HFFc6 (cell line): Measurements from ENCODE around the gene ATF6. TPM values are rescaled to one million over a fixed set of nuclear protein-coding genes. Genes with fewer than 3 reads are reported as not detected.

Source experiments
- DNase-seq: peaks from one replicate; pipeline ENCODE4 v3.0.0-alpha.2; 2018
- H3K27ac Mint-ChIP-seq: 2 replicates; pipeline ENCODE4 v1.8.0; 2020; ENCODE audit warnings: mild to moderate bottlenecking, mixed read lengths
- H3K27me3 Mint-ChIP-seq: 2 replicates; pipeline ENCODE4 v1.8.0; 2021; ENCODE audit warnings: mild to moderate bottlenecking, moderate library complexity, mixed read lengths; ENCODE audit not compliant: insufficient read depth
- H3K36me3 Mint-ChIP-seq: 2 replicates; pipeline ENCODE4 v1.8.0; 2021; ENCODE audit warnings: low read depth, mixed read lengths
- H3K4me1 Mint-ChIP-seq: 2 replicates; pipeline ENCODE4 v1.8.0; 2020; ENCODE audit warnings: low read depth, mixed read lengths
- H3K4me3 Mint-ChIP-seq: 2 replicates; pipeline ENCODE4 v1.8.0; 2020; ENCODE audit warnings: mild to moderate bottlenecking, moderate library complexity, mixed read lengths
- H3K9me3 Mint-ChIP-seq: 2 replicates; pipeline ENCODE4 v1.8.0; 2020; ENCODE audit warnings: mild to moderate bottlenecking, mixed read lengths
- total RNA-seq, 6 experiments: library from RNA; stranded (reverse); fragmentation: NEBNext Ultra II Directional; extraction: Animal tissue kit (Norgen Biotek cat#: 25700); gene quantifications; 2 replicates in 1 of 6; 3 replicates in 5 of 6; pipeline ENCODE4 v1.2.3, GENCODE V29; 2021
- TF ChIP-seq, protein P1 (sequence below): fragments of 200-600 bp; sonication (generic); IDR thresholded peaks from 2 replicates; pipeline ENCODE4 v1.5.0; 2021; ENCODE audit warnings: antibody characterized with exemption, mild to moderate bottlenecking

The ATF6 gene
- total RNA-seq, 6 experiments from 2014 or later: 23.7 to 29.9 (median 27.6) TPM

GRCh38 chr1:161950377-161950776 lies 184.3 kb downstream of the ATF6 start:
- no peak overlapping the region for H3K27ac Mint-ChIP-seq
- no peak overlapping the region for H3K4me3 Mint-ChIP-seq
- no peaks in the 10 kb centered on the region for H3K27me3 Mint-ChIP-seq
- no peaks in the 10 kb centered on the region for H3K9me3 Mint-ChIP-seq
- peaks cover 51% of the 10 kb centered on the region for H3K4me1 Mint-ChIP-seq
- TF ChIP-seq, protein P1, sequence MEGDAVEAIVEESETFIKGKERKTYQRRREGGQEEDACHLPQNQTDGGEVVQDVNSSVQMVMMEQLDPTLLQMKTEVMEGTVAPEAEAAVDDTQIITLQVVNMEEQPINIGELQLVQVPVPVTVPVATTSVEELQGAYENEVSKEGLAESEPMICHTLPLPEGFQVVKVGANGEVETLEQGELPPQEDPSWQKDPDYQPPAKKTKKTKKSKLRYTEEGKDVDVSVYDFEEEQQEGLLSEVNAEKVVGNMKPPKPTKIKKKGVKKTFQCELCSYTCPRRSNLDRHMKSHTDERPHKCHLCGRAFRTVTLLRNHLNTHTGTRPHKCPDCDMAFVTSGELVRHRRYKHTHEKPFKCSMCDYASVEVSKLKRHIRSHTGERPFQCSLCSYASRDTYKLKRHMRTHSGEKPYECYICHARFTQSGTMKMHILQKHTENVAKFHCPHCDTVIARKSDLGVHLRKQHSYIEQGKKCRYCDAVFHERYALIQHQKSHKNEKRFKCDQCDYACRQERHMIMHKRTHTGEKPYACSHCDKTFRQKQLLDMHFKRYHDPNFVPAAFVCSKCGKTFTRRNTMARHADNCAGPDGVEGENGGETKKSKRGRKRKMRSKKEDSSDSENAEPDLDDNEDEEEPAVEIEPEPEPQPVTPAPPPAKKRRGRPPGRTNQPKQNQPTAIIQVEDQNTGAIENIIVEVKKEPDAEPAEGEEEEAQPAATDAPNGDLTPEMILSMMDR: no peak
- no peak for DNase-seq
- peaks cover 4% of the 10 kb centered on the region; the same call in 1 of the 2 replicates for H3K36me3 Mint-ChIP-seq

GRCh38 chr1:161951646-161952045 lies 185.5 kb downstream of the ATF6 start:
- Mint-ChIP-seq H3K4me1 (peaks cover 51% of the 10 kb centered on the region), H3K9me3 (no peaks in the 10 kb centered on the region), H3K27ac (no peak overlapping the region)

GRCh38 chr1:161952607-161953172 lies 186.6 kb downstream of the ATF6 start:
- TF ChIP-seq, protein P1: no peak
- H3K4me3 Mint-ChIP-seq: no peak overlapping the region
- no peaks in the 10 kb centered on the region for H3K9me3 Mint-ChIP-seq
- H3K27me3 Mint-ChIP-seq: no peaks in the 10 kb centered on the region
- no peaks in the 10 kb centered on the region for H3K36me3 Mint-ChIP-seq
- no peak for DNase-seq
- H3K4me1 Mint-ChIP-seq: peaks cover 56% of the 10 kb centered on the region
- no peak overlapping the region for H3K27ac Mint-ChIP-seq

More at GRCh38 chr1:161951646-161952045, 185.5 kb downstream of the ATF6 start:
- TF ChIP-seq, protein P1: no peak
- Mint-ChIP-seq H3K36me3 (peaks cover 4% of the 10 kb centered on the region; the same call in 1 of the 2 replicates), H3K27me3 (no peaks in the 10 kb centered on the region), H3K4me3 (no peak overlapping the region)
- DNase-seq: no peak

GRCh38 chr1:161953256-161953920 lies 187.3 kb downstream of the ATF6 start:
- H3K4me3 Mint-ChIP-seq: no peak overlapping the region
- no peak for DNase-seq
- H3K27me3 Mint-ChIP-seq: no peaks in the 10 kb centered on the region
- H3K36me3 Mint-ChIP-seq: no peaks in the 10 kb centered on the region
- TF ChIP-seq, protein P1: no peak
- no peaks in the 10 kb centered on the region for H3K9me3 Mint-ChIP-seq
- H3K4me1 Mint-ChIP-seq: peaks cover 62% of the 10 kb centered on the region
- no peak overlapping the region; the same call in 1 of the 2 replicates for H3K27ac Mint-ChIP-seq

DNA sequence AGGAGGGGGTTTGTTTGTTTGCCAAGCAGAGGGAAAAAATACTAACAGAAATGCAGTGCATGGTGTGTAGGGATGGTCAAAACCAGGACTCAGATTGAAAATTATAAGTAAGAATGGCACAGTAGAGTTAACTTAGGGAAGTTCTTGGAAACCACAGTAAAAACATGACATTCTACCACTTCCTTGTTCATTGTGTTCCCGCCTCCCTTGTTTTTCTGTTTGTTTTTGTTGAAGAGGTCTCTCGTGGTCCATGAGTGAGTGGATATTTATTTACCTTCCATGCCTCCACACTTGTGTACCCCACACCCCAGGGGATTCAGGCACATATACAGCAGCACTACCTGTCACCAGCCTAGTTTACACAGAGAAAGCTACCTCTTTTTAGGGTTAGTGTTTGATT lies 187.9 kb downstream of the ATF6 start:
- peaks cover 69% of the 10 kb centered on the region for H3K4me1 Mint-ChIP-seq
- no peaks in the 10 kb centered on the region for H3K9me3 Mint-ChIP-seq
- peak overlapping the region; percentile 62 for H3K27ac Mint-ChIP-seq
- TF ChIP-seq, protein P1: no peak
- no peak overlapping the region for H3K4me3 Mint-ChIP-seq
- DNase-seq: no peak
- H3K27me3 Mint-ChIP-seq: no peaks in the 10 kb centered on the region
- H3K36me3 Mint-ChIP-seq: peaks cover 3% of the 10 kb centered on the region; the same call in 1 of the 2 replicates
